ENCODE data around the gene SRBD1. TPM values are rescaled to one million over a fixed set of nuclear protein-coding genes. Genes with fewer than 3 reads are reported as not detected.

The SRBD1 gene
- polyA plus RNA-seq, 1 donor (not counting 4 experiments of a cell fraction or from before 2014, with no cell fraction given), result 8.8 TPM

GRCh38 chr2:45394216-45394615, 216.9 kb downstream of the SRBD1 start:
- Histone ChIP-seq H3K4me2 (ENCODE audit: control insufficient read depth, extremely low read depth, insufficient read depth, low read depth, low read length) (no peak overlapping the region), H3K27me3 (ENCODE audit: control insufficient read depth, extremely low read depth, insufficient read depth, low read length) (no peaks in the 10 kb centered on the region), H4K20me1 (ENCODE audit: control insufficient read depth, extremely low read depth, insufficient read depth, low read length) (no peaks in the 10 kb centered on the region), H3K79me2 (ENCODE audit: control insufficient read depth, insufficient read depth, low read length) (no peaks in the 10 kb centered on the region), H2AFZ (ENCODE audit: control insufficient read depth, low read length) (no peak overlapping the region), H3K27ac (ENCODE audit: control insufficient read depth, insufficient read depth, low read length) (no peak overlapping the region), H3K36me3 (ENCODE audit: control insufficient read depth in 2 of 2, extremely low read depth in 1 of 2, insufficient read depth in 2 of 2, low read length in 2 of 2) (peaks cover 0 to 2% of the 10 kb centered on the region in 2 experiments), H3K9ac (ENCODE audit: control insufficient read depth, extremely low read depth, insufficient read depth, low read length) (no peak overlapping the region), H3K4me1 (ENCODE audit: control insufficient read depth, extremely low read depth, insufficient read depth, low read length) (no peaks in the 10 kb centered on the region), H3K9me3 (ENCODE audit: control insufficient read depth, low read depth, low read length) (no peaks in the 10 kb centered on the region), H3K9me1 (ENCODE audit: control insufficient read depth, extremely low read depth, insufficient read depth, low read length) (no peaks in the 10 kb centered on the region), H3K4me3 (ENCODE audit: control insufficient read depth in 2 of 3, extremely low read depth in 1 of 3, insufficient read depth in 2 of 3, low read depth in 1 of 3, low read length in 3 of 3) (no peak overlapping the region)
- no peak for DNase-seq (ENCODE audit: low read depth, low spot score)
- dilution Hi-C loops (cut with MboI; ENCODE audit: extremely low pct_ligation_motif_present, low sequenced_read_pairs), result no loop called here
- FAIRE-seq, result no peak
- TF ChIP-seq EZH2 (IDR thresholded peaks at IDR 0.05; ENCODE audit: low read length) (no peak), CTCF (optimal IDR thresholded peaks at IDR 0.05 in 1 of 3, IDR thresholded peaks at IDR 0.05 in 1 of 3, conservative IDR thresholded peaks at IDR 0.05 in 1 of 3; ENCODE audit: extremely low read depth in 1 of 3, insufficient read depth in 2 of 3, low read length in 3 of 3) (no peak)

GRCh38 chr2:45391866-45392265, 219.2 kb downstream of the SRBD1 start:
- H3K9me3 ChIP-seq (ENCODE audit: control insufficient read depth, low read depth, low read length), result no peaks in the 10 kb centered on the region
- H3K9me1 ChIP-seq (ENCODE audit: control insufficient read depth, extremely low read depth, insufficient read depth, low read length), result no peaks in the 10 kb centered on the region
- H3K4me2 ChIP-seq (ENCODE audit: control insufficient read depth, extremely low read depth, insufficient read depth, low read depth, low read length), result no peak overlapping the region
- dilution Hi-C loops (cut with MboI; ENCODE audit: extremely low pct_ligation_motif_present, low sequenced_read_pairs), result no loop called here
- no peak overlapping the region for H2AFZ ChIP-seq (ENCODE audit: control insufficient read depth, low read length)
- no peaks in the 10 kb centered on the region for H4K20me1 ChIP-seq (ENCODE audit: control insufficient read depth, extremely low read depth, insufficient read depth, low read length)
- H3K4me3 ChIP-seq (ENCODE audit: control insufficient read depth in 2 of 3, extremely low read depth in 1 of 3, insufficient read depth in 2 of 3, low read depth in 1 of 3, low read length in 3 of 3), result no peak overlapping the region
- no peaks in the 10 kb centered on the region for H3K27me3 ChIP-seq (ENCODE audit: control insufficient read depth, extremely low read depth, insufficient read depth, low read length)
- FAIRE-seq (no peak), DNase-seq (ENCODE audit: low read depth, low spot score) (no peak)
- H3K79me2 ChIP-seq (ENCODE audit: control insufficient read depth, insufficient read depth, low read length), result no peaks in the 10 kb centered on the region
- no peak for TF ChIP-seq EZH2 (IDR thresholded peaks at IDR 0.05; ENCODE audit: low read length)
- no peak for TF ChIP-seq CTCF (optimal IDR thresholded peaks at IDR 0.05 in 1 of 3, IDR thresholded peaks at IDR 0.05 in 1 of 3, conservative IDR thresholded peaks at IDR 0.05 in 1 of 3; ENCODE audit: extremely low read depth in 1 of 3, insufficient read depth in 2 of 3, low read length in 3 of 3)
- no peaks in the 10 kb centered on the region for H3K4me1 ChIP-seq (ENCODE audit: control insufficient read depth, extremely low read depth, insufficient read depth, low read length)
- H3K36me3 ChIP-seq (ENCODE audit: control insufficient read depth in 2 of 2, extremely low read depth in 1 of 2, insufficient read depth in 2 of 2, low read length in 2 of 2), result peaks cover 0 to 3% of the 10 kb centered on the region in 2 experiments
- no peak overlapping the region for H3K9ac ChIP-seq (ENCODE audit: control insufficient read depth, extremely low read depth, insufficient read depth, low read length)
- H3K27ac ChIP-seq (ENCODE audit: control insufficient read depth, insufficient read depth, low read length), result no peak overlapping the region
